ENCODE results near the gene SMAD7. TPM values are rescaled to one million over a fixed set of nuclear protein-coding genes. Genes with fewer than 3 reads are reported as not detected.

SMAD7 gene
- total RNA-seq, 1 experiment from 2014 or later, result 64.5 TPM

DNA sequence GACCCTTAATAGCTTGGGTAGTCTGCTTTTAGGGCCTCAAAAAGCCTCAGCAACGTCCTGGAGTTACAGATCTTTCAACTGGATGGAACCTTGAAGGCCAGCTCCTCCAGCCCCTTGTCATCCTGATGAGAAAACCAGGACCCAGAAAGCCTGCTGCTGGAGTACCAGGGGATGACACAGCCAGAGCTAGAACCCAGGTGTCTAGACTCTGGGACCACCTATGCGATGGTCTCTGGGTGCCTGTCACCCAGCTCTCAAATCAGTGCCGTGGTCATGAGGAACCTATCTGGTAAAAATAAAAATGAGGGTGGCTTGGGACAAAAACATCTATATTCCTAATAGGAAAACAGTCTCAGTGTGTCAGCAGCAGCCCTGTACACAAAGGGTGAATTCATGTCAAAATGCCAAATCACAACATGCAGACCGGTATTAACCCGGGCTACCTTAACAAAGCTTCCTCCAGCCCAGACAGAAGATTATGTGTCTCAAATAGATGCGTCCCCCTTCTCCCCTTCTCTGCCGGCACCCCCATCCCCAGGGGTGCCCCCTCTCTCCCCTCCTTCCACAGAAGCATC lies 28.5 kb downstream of the SMAD7 start:
- Histone ChIP-seq H3K4me3 (no peak overlapping the region), H3K4me1 (replicated peaks) (peaks cover 71% of the 10 kb centered on the region), H3K27ac (peak overlapping the region; percentile 36), H3K27me3 (replicated peaks) (no peaks in the 10 kb centered on the region), H3K36me3 (peaks cover 90% of the 10 kb centered on the region), H3K9me3 (replicated peaks) (no peaks in the 10 kb centered on the region)
- DNase-seq (ENCODE audit: low read depth in 1 of 2, low spot score in 2 of 2), result peak in 1 of 2 experiments; percentile 11

DNA sequence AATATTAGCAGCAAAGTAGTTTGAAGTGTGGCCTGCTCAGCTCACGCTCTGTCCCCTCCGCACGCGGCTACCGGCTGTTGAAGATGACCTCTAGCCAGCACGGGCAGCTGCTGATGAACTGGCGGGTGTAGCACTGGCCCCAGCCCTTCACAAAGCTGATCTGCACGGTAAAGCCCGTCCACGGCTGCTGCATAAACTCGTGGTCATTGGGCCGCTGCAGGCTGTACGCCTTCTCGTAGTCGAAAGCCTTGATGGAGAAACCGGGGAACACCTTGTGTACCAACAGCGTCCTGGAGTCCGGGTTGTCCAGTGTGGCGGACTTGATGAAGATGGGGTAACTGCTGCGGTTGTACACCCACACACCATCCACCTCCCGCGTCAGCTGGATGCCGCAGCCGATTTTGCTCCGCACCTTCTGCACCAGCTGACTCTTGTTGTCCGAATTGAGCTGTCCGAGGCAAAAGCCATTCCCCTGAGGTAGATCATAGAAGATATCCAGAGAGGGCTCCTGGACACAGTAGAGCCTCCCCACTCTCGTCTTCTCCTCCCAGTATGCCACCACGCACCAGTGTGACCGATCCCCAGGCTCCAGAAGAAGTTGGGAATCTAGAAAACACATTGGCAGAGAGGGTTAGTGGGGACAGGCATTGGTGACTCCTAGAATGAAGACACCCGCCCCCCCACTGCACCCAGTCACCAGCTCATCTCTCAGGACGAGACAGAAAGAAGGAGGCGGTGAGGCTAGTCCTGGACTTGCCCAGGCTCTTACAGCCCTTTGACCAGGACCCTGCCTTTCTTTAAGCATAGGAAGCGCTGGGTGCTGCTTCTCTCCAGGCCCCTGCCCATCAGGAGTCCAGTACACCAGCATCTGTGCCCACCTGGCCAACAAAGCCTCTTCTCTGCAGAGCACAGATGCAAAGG lies 29.2 kb downstream of the SMAD7 start:
- Histone ChIP-seq H3K27ac (no peak overlapping the region), H3K4me1 (replicated peaks) (peaks cover 75% of the 10 kb centered on the region)
- DNase-seq (ENCODE audit: low read depth in 1 of 2, low spot score in 2 of 2), result no peak

DNA sequence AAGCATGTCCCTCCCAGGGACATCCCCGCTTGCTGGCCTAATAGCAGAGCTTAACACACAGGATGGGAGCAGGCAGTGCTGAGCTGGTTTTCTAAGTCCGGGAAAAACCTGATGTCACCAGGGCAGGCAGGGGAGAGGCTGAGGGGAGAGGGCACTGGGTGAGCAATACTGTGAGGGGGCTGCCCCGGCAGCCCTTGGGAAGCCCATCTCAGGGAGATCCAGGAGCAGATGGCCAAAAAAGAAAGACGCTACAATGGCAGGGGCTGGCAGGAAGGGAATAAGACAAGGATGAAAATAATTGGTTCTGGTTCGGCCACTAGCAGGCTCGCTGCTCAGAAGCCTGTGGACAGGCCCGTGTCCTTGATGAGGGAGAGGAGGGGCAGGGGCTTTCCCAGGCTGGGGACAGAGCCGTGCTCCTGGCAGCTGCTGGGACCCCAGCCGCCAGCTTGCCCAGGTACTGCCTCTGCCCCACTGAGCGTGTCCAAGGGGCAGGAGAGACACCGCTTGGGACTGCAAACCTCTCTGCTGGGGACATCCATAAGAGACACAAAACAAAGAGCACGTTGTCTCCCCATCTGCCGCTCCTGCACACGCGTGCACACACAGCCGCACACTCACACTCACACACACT lies 30.2 kb downstream of the SMAD7 start:
- no peaks in the 10 kb centered on the region for H3K27me3 ChIP-seq (replicated peaks)
- H3K36me3 ChIP-seq, result peaks cover 80% of the 10 kb centered on the region
- H3K4me3 ChIP-seq, result no peak overlapping the region
- no peaks in the 10 kb centered on the region for H3K9me3 ChIP-seq (replicated peaks)
- H3K27ac ChIP-seq, result no peak overlapping the region
- peaks cover 65% of the 10 kb centered on the region for H3K4me1 ChIP-seq (replicated peaks)
- DNase-seq (ENCODE audit: low read depth in 1 of 2, low spot score in 2 of 2), result no peak

More for the DNA sequence above, 29.2 kb downstream of the SMAD7 start:
- Histone ChIP-seq H3K27me3 (replicated peaks) (no peaks in the 10 kb centered on the region), H3K36me3 (peaks cover 83% of the 10 kb centered on the region), H3K9me3 (replicated peaks) (no peaks in the 10 kb centered on the region), H3K4me3 (no peak overlapping the region)

DNA sequence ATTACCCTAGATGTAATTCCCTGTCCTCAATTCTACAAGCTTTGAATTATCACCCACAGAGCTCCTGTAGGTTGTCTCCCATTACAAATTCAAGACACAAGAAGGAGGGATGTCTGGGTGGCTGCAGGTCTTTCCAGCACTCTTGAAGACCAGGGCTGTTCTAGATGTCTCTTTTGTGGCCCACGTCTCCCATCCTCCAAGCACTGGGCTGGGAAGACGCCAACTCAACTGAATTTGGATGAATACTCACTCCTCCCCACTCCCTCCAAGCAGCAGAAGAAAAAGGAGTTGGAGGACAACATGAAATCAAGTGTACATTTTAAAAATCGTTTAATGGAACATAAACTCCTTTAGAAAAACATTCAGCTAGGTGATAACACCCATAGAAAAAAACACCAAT lies 31.2 kb downstream of the SMAD7 start:
- Histone ChIP-seq H3K36me3 (peaks cover 71% of the 10 kb centered on the region), H3K27ac (no peak overlapping the region), H3K9me3 (replicated peaks) (no peaks in the 10 kb centered on the region), H3K4me1 (replicated peaks) (peaks cover 56% of the 10 kb centered on the region), H3K27me3 (replicated peaks) (no peaks in the 10 kb centered on the region), H3K4me3 (no peak overlapping the region)
- no peak for DNase-seq (ENCODE audit: low read depth in 1 of 2, low spot score in 2 of 2)

DNA sequence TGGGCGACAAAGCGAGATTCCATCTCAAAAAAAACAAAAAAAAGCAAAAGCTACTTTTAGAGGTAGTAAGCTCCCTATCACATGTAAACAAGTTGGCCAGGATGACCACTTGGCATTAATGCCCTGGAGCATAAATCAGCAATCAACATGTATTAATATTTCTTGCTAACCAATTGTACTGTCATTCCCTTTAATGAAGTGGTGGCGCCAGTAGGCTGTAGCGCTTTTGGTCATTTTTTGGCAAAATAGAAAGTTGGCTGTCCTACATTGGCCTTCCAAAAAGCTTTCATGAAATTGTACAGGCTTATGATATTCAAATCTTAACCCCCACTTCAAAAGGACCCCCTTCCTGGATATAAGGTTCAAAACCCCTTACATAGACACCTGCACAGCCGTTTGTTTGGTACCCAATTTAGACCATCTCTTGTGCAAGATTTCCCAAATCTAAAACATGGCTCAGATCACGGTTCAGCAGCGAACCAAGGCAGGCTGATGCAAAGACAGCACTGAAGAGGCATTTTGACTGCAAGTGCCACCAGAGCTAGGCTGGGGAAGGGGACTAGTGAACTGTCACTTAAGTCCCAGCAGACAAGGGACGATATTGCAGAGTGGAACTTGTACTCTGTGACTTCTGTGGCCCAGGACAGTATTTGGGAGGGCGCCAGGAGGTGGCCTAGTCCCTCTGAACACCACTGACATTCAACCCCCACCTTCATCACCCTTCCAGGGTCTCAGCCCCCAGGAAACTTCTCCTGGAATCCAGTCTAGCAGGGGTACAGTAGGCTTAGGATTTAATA lies 31.9 kb downstream of the SMAD7 start:
- H3K4me3 ChIP-seq, result no peak overlapping the region
- H3K27ac ChIP-seq, result no peak overlapping the region
- peaks cover 67% of the 10 kb centered on the region for H3K36me3 ChIP-seq
- DNase-seq (ENCODE audit: low read depth in 1 of 2, low spot score in 2 of 2), result no peak
- no peaks in the 10 kb centered on the region for H3K27me3 ChIP-seq (replicated peaks)
- no peaks in the 10 kb centered on the region for H3K9me3 ChIP-seq (replicated peaks)
- peaks cover 49% of the 10 kb centered on the region for H3K4me1 ChIP-seq (replicated peaks)

- no peak overlapping the region for H3K27ac ChIP-seq
Observed at GRCh38 chr18:48917579-48918517, 32.9 kb downstream of the SMAD7 start.

GRCh38 chr18:48915626-48916425 lies 34.9 kb downstream of the SMAD7 start:
- Histone ChIP-seq H3K27me3 (replicated peaks) (no peaks in the 10 kb centered on the region), H3K27ac (no peak overlapping the region), H3K4me3 (no peak overlapping the region), H3K36me3 (peaks cover 37% of the 10 kb centered on the region), H3K9me3 (replicated peaks) (no peaks in the 10 kb centered on the region), H3K4me1 (replicated peaks) (peaks cover 23% of the 10 kb centered on the region)
- DNase-seq (ENCODE audit: low read depth in 1 of 2, low spot score in 2 of 2), result no peak

More at GRCh38 chr18:48917579-48918517, 32.9 kb downstream of the SMAD7 start:
- Histone ChIP-seq H3K9me3 (replicated peaks) (no peaks in the 10 kb centered on the region), H3K4me1 (replicated peaks) (peaks cover 39% of the 10 kb centered on the region), H3K36me3 (peaks cover 57% of the 10 kb centered on the region), H3K27me3 (replicated peaks) (no peaks in the 10 kb centered on the region), H3K4me3 (no peak overlapping the region)
- DNase-seq (ENCODE audit: low read depth in 1 of 2, low spot score in 2 of 2), result no peak

DNA sequence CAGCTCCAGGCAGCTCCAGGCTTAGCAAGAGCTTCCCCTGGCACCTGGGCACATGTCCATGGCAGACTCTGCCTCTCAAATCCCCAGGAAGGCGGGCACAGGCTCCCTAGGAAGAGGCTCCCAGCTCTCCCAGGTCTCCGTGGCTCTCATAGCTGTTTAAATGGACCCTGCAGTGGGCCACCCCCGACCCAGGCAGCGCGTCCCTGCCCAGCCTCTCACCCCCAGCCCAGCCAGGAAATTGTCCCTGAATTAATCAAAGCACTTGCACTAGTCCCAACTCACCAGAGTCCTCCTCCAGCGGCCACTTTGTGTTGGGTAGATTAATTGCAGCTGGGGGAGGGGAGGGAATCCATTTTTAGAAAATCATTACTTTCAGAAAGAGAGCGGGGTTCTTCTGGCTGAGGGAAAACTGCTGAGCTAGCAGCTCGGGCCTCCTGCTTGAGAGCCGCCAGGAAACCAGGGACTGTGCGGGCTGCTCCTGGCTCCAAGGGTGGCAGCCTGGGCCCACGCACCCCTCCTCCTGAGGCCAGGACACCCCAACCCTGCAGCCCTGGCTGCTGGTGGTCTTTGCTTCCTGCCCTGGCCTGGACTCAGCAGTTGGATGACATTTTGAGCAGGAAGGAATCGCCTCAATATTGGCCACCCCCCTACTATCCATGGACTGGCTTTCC lies 36.0 kb downstream of the SMAD7 start:
- peaks cover 27% of the 10 kb centered on the region for H3K36me3 ChIP-seq
- no peaks in the 10 kb centered on the region for H3K27me3 ChIP-seq (replicated peaks)
- peaks cover 23% of the 10 kb centered on the region for H3K4me1 ChIP-seq (replicated peaks)
- no peaks in the 10 kb centered on the region for H3K9me3 ChIP-seq (replicated peaks)
- no peak overlapping the region for H3K27ac ChIP-seq
- H3K4me3 ChIP-seq, result no peak overlapping the region
- no peak for DNase-seq (ENCODE audit: low read depth in 1 of 2, low spot score in 2 of 2)

DNA sequence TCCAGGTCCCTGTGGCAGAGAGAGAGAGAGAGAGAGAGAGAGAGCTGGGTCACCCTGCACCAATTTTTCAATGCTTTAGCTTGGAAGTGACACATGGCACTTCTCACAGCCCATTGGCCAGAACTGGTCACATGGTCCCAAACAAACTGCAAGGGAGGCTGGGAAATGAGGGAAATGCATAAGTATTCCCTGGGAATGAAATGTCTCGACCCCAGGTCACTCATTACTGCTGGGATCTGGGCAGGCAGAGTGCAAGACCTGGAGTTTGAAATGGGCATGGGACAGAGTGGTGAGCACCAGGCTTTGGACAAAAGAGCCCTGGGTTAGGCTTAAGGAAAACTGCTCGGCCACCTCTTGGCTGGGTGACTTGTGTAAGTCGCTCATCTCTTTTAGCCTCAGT lies 37.0 kb downstream of the SMAD7 start:
- no peaks in the 10 kb centered on the region for H3K9me3 ChIP-seq (replicated peaks)
- H3K4me3 ChIP-seq, result no peak overlapping the region
- no peak for DNase-seq (ENCODE audit: low read depth in 1 of 2, low spot score in 2 of 2)
- H3K27ac ChIP-seq, result no peak overlapping the region
- peaks cover 18% of the 10 kb centered on the region for H3K36me3 ChIP-seq
- H3K27me3 ChIP-seq (replicated peaks), result no peaks in the 10 kb centered on the region
- H3K4me1 ChIP-seq (replicated peaks), result peaks cover 23% of the 10 kb centered on the region

DNA sequence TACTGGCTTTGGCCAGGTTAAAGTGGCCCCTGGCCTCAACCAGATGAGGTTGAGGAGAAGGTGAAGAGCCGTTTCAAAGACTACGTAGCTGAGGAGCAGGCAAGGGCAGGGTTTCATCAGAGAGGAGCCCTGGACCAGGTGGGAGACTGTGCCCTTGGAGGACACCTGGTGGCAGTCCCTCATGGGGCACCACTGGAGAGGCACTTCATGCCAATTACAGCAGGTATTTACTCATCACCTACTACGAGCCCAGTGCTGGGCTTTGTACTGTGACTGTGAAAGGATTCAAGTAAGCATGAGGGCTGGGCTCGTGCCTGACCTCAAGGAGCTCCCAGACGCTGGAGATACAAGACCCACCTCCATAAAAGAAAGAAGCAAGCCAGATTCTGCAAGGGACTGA lies 37.6 kb downstream of the SMAD7 start:
- Histone ChIP-seq H3K27me3 (replicated peaks) (no peaks in the 10 kb centered on the region), H3K9me3 (replicated peaks) (no peaks in the 10 kb centered on the region)

DNA sequence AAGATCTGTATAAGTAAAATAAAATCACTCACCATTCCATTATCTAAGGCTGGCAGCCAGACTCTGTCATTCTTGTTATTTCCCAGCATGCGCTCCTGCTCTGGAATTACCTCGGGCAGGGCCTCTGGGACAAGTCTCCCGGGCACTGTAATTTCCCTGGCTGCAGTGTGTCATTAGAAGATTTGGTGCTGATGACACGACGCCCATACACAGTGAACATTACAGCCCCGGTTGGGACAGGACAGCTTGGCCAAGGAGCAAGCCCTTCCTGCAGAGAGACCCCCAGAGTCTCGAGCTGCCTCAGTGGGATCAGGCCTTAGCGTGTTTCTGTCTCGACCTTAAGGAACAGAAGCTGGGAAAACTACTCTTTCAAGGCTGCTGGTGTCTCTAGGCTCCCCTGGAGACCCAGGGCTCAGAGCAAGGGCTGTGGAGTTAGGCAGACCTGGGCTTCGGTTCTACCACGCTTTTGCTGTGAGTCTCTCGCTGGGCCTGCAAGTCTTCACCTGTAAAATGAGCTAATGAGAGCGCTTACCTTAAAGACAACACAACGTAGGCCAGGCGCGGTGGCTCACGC lies 39.7 kb downstream of the SMAD7 start:
- no peak overlapping the region for H3K4me3 ChIP-seq
- H3K4me1 ChIP-seq (replicated peaks), result peaks cover 11% of the 10 kb centered on the region
- H3K9me3 ChIP-seq (replicated peaks), result no peaks in the 10 kb centered on the region
- H3K36me3 ChIP-seq, result 0 out of 2 replicates have a peak, but pooled peaks cover 3% of the 10 kb centered on the region
- no peak overlapping the region for H3K27ac ChIP-seq
- DNase-seq (ENCODE audit: low read depth in 1 of 2, low spot score in 2 of 2), result no peak
- H3K27me3 ChIP-seq (replicated peaks), result no peaks in the 10 kb centered on the region

More for the DNA sequence above, 37.6 kb downstream of the SMAD7 start:
- no peak overlapping the region for H3K27ac ChIP-seq
- H3K4me3 ChIP-seq, result no peak overlapping the region
- peaks cover 17% of the 10 kb centered on the region for H3K4me1 ChIP-seq (replicated peaks)
- DNase-seq (ENCODE audit: low read depth in 1 of 2, low spot score in 2 of 2), result no peak
- peaks cover 12% of the 10 kb centered on the region for H3K36me3 ChIP-seq

Measured in SJSA1 (cell line).